WTC11 (cell line): Measurements from ENCODE around the gene GIT1. TPM values are rescaled to one million over a fixed set of nuclear protein-coding genes. Genes with fewer than 3 reads are reported as not detected.

Experiments used
- ATAC-seq: fragments of 200-7000 bp; cut with Tn5 transposase; 2 replicates; pipeline ENCODE4 v1.10.0; 2021; ENCODE audit warnings: mild to moderate bottlenecking, moderate library complexity
- Bru-seq: library from RNA; stranded (reverse); fragments of 400-500 nt; gene quantifications from one replicate; lab custom pipeline; 2021; lab: Mats Ljungman, UMichigan
- CTCF ChIA-PET: fragments of 300-600 bp; sonication (Branson Sonifier 250); formaldehyde crosslinking; loops from one replicate; lab custom pipeline; 2021; ENCODE audit warnings: antibody characterized with exemption; lab: Charles Lee
- POLR2A ChIA-PET: fragments of 350-600 bp; sonication (Branson Sonifier 250); formaldehyde crosslinking; loops from one replicate; lab custom pipeline; 2021; ENCODE audit warnings: antibody characterized with exemption; lab: Charles Lee
- DNase-seq: peaks from one replicate; pipeline ENCODE4 v3.0.0; 2021; ENCODE audit warnings: low spot score
- H3K27ac Mint-ChIP-seq: 2 replicates; pipeline ENCODE4 v1.8.0; 2021; ENCODE audit warnings: mixed read lengths
- H3K27me3 Mint-ChIP-seq: 2 replicates; pipeline ENCODE4 v1.8.0; 2021; ENCODE audit warnings: low read depth, mild to moderate bottlenecking, moderate library complexity, mixed read lengths
- H3K36me3 Mint-ChIP-seq: 2 replicates; pipeline ENCODE4 v1.8.0; 2021; ENCODE audit warnings: mixed read lengths
- H3K4me1 Mint-ChIP-seq: 2 replicates; pipeline ENCODE4 v1.8.0; 2022; ENCODE audit warnings: mixed read lengths
- H3K4me3 Mint-ChIP-seq: 2 replicates; pipeline ENCODE4 v1.8.0; 2021; ENCODE audit warnings: mild to moderate bottlenecking, moderate library complexity, mixed read lengths
- H3K9me3 Mint-ChIP-seq: 2 replicates; pipeline ENCODE4 v1.8.0; 2021; ENCODE audit warnings: mixed read lengths
- ETV6 ChIP-seq: sonication (generic); formaldehyde crosslinking; IDR thresholded peaks from 2 replicates; pipeline ENCODE4 v1.8.1; 2022; ENCODE audit warnings: mild to moderate bottlenecking, missing genetic modification reagents
- FOXP1 ChIP-seq: sonication (generic); formaldehyde crosslinking; IDR thresholded peaks from 2 replicates; pipeline ENCODE4 v1.8.0; 2022; ENCODE audit warnings: missing genetic modification reagents, mild to moderate bottlenecking, moderate library complexity, borderline replicate concordance
- IRF1 ChIP-seq: sonication (generic); formaldehyde crosslinking; IDR thresholded peaks from 2 replicates; pipeline ENCODE4 v1.8.0; 2023; ENCODE audit warnings: missing genetic modification reagents
- IRF2 ChIP-seq: sonication (generic); formaldehyde crosslinking; IDR thresholded peaks from 2 replicates; pipeline ENCODE4 v1.8.0; 2022; ENCODE audit warnings: low read depth, missing genetic modification reagents, borderline replicate concordance
- JAZF1 ChIP-seq: fragments of 250-450 bp; sonication (Bioruptor Pico); IDR thresholded peaks from 2 replicates; pipeline ENCODE4 v1.9.0; 2021; ENCODE audit warnings: moderate library complexity, mild to moderate bottlenecking, inconsistent platforms
- OVOL2 ChIP-seq: fragments of 250-450 bp; sonication (Bioruptor Pico); IDR thresholded peaks from 2 replicates; pipeline ENCODE4 v1.9.0; 2021; ENCODE audit warnings: mild to moderate bottlenecking, borderline replicate concordance
- SP1 ChIP-seq: sonication (generic); formaldehyde crosslinking; conservative IDR thresholded peaks from 2 replicates; pipeline ENCODE4 v1.8.1; 2022; ENCODE audit warnings: missing genetic modification reagents
- STAT6 ChIP-seq: sonication (generic); formaldehyde crosslinking; conservative IDR thresholded peaks from 2 replicates; pipeline ENCODE4 v1.8.1; 2023; ENCODE audit warnings: mild to moderate bottlenecking, low read depth, missing genetic modification reagents, moderate library complexity
- ZNF138 ChIP-seq: sonication (generic); formaldehyde crosslinking; conservative IDR thresholded peaks from 2 replicates; pipeline ENCODE4 v1.8.1; 2022; ENCODE audit warnings: mild to moderate bottlenecking, moderate library complexity, missing genetic modification reagents
- ZNF263 ChIP-seq: sonication (generic); formaldehyde crosslinking; IDR thresholded peaks from 2 replicates; pipeline ENCODE4 v1.8.1; 2022; ENCODE audit warnings: low read depth, mild to moderate bottlenecking, moderate library complexity, missing genetic modification reagents
- long read RNA-seq, 3 experiments: library from RNA in 1 of 3; library from capped mRNA in 1 of 3; library from polyadenylated mRNA in 1 of 3; unstranded in 2 of 3; stranded (forward) in 1 of 3; transcript quantifications; one replicate each; pipeline ENCODE4 v2.0.0, GENCODE V29; 2021
- total RNA-seq: library from RNA; stranded (reverse); gene quantifications from 3 replicates; pipeline ENCODE4 v1.2.3, GENCODE V29; 2021
- TF ChIP-seq, protein P1 (sequence below): sonication (generic); formaldehyde crosslinking; IDR thresholded peaks from 2 replicates; pipeline ENCODE4 v1.8.1; 2022; ENCODE audit warnings: mild to moderate bottlenecking, missing genetic modification reagents, moderate library complexity, borderline replicate concordance
- TF ChIP-seq, protein P2 (sequence below): sonication (generic); formaldehyde crosslinking; IDR thresholded peaks from 2 replicates; pipeline ENCODE4 v1.8.0; 2022; ENCODE audit warnings: mild to moderate bottlenecking, missing genetic modification reagents

Gene GIT1, protein sequence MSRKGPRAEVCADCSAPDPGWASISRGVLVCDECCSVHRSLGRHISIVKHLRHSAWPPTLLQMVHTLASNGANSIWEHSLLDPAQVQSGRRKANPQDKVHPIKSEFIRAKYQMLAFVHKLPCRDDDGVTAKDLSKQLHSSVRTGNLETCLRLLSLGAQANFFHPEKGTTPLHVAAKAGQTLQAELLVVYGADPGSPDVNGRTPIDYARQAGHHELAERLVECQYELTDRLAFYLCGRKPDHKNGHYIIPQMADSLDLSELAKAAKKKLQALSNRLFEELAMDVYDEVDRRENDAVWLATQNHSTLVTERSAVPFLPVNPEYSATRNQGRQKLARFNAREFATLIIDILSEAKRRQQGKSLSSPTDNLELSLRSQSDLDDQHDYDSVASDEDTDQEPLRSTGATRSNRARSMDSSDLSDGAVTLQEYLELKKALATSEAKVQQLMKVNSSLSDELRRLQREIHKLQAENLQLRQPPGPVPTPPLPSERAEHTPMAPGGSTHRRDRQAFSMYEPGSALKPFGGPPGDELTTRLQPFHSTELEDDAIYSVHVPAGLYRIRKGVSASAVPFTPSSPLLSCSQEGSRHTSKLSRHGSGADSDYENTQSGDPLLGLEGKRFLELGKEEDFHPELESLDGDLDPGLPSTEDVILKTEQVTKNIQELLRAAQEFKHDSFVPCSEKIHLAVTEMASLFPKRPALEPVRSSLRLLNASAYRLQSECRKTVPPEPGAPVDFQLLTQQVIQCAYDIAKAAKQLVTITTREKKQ
- total RNA-seq, result 43.9 to 66.9 TPM (median 45.0 TPM) in 3 replicates
- percentile 59 among the genes with signal in this experiment for Bru-seq, nascent RNA
- long read RNA-seq, experiment 1, transcript GIT1-203 (21 exons, 3,711 nt), result minor isoform, 13 of 297 reads
- long read RNA-seq, experiment 1, transcript GIT1-201 (20 exons, 3,768 nt), result major isoform, 209 of 297 reads
- long read RNA-seq, experiment 1, partial matches to known transcripts, result 31 of 297 reads
- long read RNA-seq, experiment 1, other reads (novel, unspliced or antisense), result 44 of 297 reads
- long read RNA-seq, experiment 2, transcript GIT1-201 (20 exons, 3,768 nt), result major isoform, 19 of 73 reads
- long read RNA-seq, experiment 2, partial matches to known transcripts, result 19 of 73 reads
- long read RNA-seq, experiment 2, other reads (novel, unspliced or antisense), result 33 of 73 reads
- long read RNA-seq, experiment 3, partial matches to known transcripts, result 1 of 2 reads
- long read RNA-seq, experiment 3, other reads (novel, unspliced or antisense), result 1 of 2 reads

- Mint-ChIP-seq H3K4me3 (peak within 1 kb of the TSS; percentile 87), H3K27ac (no peak within 1 kb of the TSS), H3K4me1 (peaks cover 51% of the 10 kb centered on the region), H3K36me3 (no peaks in the 10 kb centered on the region), H3K27me3 (peaks cover 4% of the 10 kb centered on the region; the same call in 1 of the 2 replicates), H3K9me3 (no peaks in the 10 kb centered on the region)
- ATAC-seq, result peak; percentile 35
- CTCF ChIA-PET, result interaction anchor here (1.1 to 4.7 kb wide), 4 partner anchors 11 to 444 kb away, joined by 3 to 272 read pairs (median 10); partner anchors contain the start of gene TP53I13
- POLR2A ChIA-PET, result no interaction called here
- DNase-seq, result peak; percentile 79
- TF ChIP-seq, protein P1, sequence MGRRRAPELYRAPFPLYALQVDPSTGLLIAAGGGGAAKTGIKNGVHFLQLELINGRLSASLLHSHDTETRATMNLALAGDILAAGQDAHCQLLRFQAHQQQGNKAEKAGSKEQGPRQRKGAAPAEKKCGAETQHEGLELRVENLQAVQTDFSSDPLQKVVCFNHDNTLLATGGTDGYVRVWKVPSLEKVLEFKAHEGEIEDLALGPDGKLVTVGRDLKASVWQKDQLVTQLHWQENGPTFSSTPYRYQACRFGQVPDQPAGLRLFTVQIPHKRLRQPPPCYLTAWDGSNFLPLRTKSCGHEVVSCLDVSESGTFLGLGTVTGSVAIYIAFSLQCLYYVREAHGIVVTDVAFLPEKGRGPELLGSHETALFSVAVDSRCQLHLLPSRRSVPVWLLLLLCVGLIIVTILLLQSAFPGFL (CRISPR knock-in tag), result no peak
- TF ChIP-seq IRF2 (CRISPR knock-in tag) (0 out of 2 replicates have a peak, but pooled peaks have one; percentile 29), ZNF263 (CRISPR knock-in tag) (no peak), FOXP1 (CRISPR knock-in tag) (peak; percentile 54; the same call in 1 of the 2 replicates), SP1 (CRISPR knock-in tag) (peak; percentile 85), OVOL2 (CRISPR knock-in tag) (no peak), ETV6 (CRISPR knock-in tag) (peak; percentile 58; the same call in 1 of the 2 replicates)
- TF ChIP-seq, protein P2, sequence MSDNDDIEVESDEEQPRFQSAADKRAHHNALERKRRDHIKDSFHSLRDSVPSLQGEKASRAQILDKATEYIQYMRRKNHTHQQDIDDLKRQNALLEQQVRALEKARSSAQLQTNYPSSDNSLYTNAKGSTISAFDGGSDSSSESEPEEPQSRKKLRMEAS (CRISPR knock-in tag), result peak; percentile 32; the same call in 1 of the 2 replicates
Measured at GRCh38 chr17:29589524-29590410, at the start of gene GIT1. TSS of gene GIT1 (minus strand) at chr17:29589648. CDS start at chr17:29589378, 270 bp downstream.

DNA sequence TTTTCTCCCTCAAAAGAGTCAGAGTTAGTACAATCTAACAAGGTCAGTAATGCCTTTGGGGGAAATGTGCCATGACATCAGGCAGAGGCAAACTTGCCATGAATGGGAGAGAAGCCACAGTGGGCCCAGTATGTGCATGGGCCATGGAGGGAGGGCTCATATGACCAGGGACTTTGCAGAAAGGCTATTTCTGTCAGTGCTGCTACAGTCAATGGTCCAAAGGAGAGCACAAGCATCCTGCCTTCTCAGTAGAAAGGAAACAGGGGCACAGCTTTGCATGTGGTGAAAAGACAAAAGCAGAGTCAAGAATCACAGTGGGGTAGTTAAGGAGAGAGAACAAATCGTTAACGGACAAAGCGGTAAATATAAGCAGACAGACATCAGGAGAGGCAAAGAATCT lies 44.4 kb upstream of the GIT1 start:
- H3K36me3 Mint-ChIP-seq, result peaks cover 2% of the 10 kb centered on the region; the same call in 1 of the 2 replicates
- no peak for TF ChIP-seq STAT6
- TF ChIP-seq OVOL2 (CRISPR knock-in tag), result no peak
- no peak for TF ChIP-seq ZNF138 (CRISPR knock-in tag)
- TF ChIP-seq JAZF1 (CRISPR knock-in tag), result no peak
- TF ChIP-seq IRF1 (CRISPR knock-in tag), result no peak
- POLR2A ChIA-PET, result no interaction called here
- H3K4me3 Mint-ChIP-seq, result no peak overlapping the region
- H3K9me3 Mint-ChIP-seq, result no peaks in the 10 kb centered on the region
- no peaks in the 10 kb centered on the region for H3K27me3 Mint-ChIP-seq
- peak; percentile 70 for ATAC-seq
- no peak overlapping the region for H3K27ac Mint-ChIP-seq
- DNase-seq, result no peak
- H3K4me1 Mint-ChIP-seq, result peaks cover 8% of the 10 kb centered on the region
- CTCF ChIA-PET, result interaction anchor here (1.2 to 2.9 kb wide), 4 partner anchors 12 to 460 kb away, joined by 3 to 15 read pairs (median 6); no protein-coding TSS in a partner anchor
